Suppressor macrophage treated with lipopolysaccharide for 4 hours (primary cell): ENCODE results near the gene OR4E2.
"Not testable (repeated sequence)": the region's sequence is repeated elsewhere in the genome, so short reads cannot be mapped to it uniquely, and the experiment has no call there.

Experiments used
- DNase-seq: peaks from one replicate; pipeline ENCODE4 v3.0.0-alpha.2; 2020

The OR4E2 gene, protein sequence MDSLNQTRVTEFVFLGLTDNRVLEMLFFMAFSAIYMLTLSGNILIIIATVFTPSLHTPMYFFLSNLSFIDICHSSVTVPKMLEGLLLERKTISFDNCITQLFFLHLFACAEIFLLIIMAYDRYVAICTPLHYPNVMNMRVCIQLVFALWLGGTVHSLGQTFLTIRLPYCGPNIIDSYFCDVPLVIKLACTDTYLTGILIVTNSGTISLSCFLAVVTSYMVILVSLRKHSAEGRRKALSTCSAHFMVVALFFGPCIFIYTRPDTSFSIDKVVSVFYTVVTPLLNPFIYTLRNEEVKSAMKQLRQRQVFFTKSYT

DNA sequence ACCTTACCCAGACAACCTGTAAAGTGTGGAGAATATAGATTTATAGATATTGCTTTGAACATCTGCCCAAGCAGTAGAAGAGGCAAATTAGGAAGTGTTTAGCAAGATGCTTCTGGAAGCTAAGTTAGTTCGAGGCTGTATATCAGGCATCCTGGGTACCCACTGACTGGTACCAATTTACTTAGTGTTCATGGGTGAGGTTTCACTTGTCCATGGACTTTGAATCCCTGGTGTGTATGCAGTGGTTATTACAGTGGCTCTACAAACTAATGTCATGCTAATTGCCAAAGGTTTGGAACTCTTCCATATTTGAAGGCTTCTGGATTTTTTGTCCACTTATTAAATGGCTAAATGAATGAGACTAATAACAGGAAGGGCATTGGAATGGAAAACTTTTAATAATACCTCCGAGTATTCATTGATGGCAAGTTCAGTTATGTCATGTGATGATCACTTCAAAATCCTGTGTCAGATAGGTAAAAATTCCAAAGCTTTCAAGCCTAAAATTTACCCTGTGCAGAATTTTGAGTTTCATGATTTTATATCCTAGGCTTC, at the start of gene OR4E2:
TSS of gene OR4E2 (plus strand) at position 505 of the 555 bp plus-strand sequence. CDS start 11,248 bp downstream, outside the sequence.
- no peak for DNase-seq

DNA sequence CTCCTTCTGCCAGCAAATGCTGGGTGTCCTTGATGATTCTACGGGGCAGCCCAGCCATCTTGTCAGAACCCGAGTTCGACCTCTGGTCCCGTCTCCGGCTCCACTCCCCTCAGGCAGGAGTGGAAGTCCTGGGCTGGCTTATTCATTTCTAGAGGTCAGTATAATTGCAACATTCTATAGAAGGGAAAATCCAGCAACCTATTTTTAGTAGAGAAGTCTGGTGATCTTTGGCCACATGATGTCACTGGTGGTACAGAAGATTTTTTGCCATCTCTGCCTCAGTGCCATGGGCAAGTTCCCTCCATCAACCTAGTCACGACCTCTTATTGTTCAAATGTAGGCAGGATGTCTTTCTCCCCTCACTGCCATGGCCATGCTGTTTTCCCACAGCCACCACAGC, 41.3 kb upstream of the OR4E2 start:
- peak; percentile 19 for DNase-seq

DNA sequence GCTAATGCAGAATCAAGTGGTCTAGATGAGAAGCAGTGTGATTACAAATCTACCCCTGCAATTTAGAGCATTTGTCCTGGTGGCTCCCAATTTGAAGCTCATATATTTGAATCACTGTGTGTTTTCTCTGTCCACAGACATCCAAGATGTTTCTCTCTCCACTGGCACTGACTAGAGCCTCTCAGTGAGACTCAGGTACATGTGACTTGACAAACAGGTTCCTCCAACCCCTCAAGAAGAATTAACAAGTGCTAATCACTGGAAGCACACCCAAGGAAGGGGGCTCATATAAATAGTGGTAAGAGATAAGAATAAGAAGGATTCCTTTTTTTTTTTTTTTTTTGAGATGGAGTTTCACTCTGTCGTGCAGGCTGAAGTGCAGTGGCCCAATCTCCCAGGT, 39.4 kb upstream of the OR4E2 start:
- DNase-seq = no peak

DNA sequence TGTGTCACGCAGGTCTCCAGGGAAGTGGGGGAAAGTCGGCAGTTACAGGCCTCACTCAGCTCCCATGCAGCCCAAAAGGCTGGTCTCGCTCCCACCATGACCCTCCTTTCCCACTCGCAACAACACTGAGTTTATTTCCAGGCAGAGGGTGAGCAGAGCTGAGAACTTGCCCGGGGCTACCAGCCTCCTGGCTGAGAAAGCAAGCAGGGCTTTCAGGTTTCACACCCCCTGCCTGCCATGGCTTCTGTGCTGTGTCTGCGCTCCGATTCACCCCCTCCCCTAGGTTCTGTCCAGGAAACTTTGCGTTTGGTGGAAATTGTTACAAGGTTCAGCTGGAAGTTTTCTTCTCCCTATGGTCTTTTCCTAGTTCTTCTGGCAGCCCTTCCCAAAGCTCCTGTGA, 36.0 kb upstream of the OR4E2 start:
- DNase-seq = no peak

DNA sequence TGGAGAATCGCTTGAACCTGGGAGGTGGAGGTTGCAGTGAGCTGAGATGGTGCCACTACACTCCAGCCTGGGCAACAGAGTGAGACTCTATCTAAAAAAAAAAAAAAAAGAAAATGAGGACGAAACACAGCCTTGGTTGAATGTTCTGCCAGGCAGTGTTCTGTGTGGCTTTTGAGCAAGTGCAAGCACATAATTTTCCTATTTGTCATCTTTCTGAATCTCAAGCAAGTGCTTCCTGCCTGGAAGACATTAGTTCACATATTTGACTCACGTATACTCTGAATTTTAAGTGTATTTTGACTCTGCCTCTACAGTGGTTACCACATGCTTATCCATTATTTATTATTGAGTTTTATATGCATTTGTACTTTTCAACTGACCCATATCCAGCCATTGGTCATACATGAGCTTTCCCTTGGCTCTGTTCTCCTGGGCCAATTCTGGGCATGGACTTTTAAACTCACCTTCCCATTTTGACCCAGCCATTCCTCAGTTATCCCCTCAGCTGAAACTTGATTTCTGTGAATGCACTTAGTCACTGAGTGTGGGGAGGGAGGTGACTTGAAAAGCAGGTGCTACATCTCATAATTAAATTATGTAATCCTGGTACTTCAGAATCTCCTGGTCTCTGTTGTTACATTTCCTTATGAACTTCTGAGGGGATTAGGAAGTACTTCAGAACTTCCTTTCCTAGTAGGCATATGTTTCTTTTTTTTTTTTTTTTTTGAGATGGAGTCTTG, 27.0 kb upstream of the OR4E2 start:
- no peak for DNase-seq

DNA sequence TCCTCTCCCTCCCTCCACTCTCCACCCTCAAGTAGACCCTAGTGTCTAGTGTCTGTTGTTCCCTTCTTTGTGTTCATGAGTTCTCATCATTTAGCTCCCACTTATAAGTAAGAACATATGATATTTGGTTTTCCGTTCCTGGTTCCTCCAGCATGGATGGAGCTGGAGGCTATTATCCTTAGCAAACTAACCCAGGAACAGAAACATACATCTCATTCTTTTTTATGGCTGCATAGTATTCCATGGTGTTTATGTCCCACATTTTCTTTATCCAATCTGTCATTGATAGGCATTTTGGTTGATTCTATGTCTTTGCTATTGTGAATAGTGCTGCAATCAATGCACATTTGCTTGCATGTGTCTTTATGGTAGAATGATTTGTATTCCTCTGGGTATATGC, 23.1 kb upstream of the OR4E2 start:
- not testable (repeated sequence) for DNase-seq

DNA sequence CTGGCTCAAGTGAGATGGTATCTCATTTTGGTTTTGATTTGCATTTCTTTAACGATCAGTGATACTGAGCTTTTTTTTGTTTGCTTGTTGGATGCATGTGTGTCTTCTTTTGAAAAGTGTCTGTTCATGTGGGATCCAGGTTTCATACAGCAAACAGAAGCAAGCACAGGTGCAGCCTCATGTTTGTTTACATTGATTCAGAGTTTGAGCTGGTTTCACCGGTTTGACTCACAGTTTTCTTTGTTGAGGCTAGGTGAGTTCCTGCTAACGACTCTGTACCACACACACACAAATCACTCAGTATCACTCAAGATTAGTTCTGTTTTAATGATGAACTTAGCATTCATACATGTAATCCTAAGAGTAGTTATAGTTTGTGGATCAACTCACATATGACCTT, 22.6 kb upstream of the OR4E2 start:
- no peak for DNase-seq

DNA sequence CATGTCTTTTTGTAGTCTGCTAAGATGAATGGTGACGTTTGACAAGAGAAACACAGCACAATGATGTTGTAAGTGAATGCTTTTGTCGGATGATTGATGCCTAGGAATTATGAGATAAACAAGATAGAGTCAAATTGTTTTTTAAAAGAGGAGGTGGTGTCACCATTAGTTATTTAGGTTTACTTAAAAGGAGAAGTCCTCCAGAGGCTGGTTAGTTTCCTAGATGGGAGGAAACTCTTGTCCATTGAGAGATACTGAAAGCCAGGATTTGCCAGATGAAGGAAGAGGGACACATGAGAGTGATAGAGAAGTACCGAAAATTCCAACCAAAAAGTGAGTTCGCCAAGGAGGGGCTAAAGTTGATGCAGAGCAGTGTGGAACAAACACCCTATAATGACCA, 18.8 kb upstream of the OR4E2 start, which contains the start of gene OR10G2:
TSS of gene OR10G2 (minus strand) at position 101 of the 400 bp plus-strand sequence. CDS start at position 3, 98 bp downstream.
- DNase-seq = no peak

DNA sequence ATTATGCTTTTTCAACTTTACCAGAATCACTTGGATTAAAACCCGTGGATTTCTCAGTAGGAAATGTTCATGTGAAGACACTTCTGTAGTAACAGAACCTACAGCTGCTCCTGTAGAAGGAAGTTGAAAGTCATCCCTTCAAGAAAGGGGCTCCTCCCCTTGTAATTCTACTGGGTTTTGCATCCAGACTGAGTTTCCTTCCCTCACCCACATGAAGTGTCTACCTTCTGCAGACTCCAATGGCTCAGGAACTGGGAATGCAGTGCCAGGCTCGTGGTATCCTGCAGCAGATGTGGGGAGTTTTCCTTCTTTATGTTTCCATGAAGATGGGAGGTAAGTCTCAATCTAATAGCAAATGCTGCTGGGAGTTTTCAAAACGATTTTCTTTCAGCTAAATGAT, 11.0 kb upstream of the OR4E2 start:
- DNase-seq = no peak

DNA sequence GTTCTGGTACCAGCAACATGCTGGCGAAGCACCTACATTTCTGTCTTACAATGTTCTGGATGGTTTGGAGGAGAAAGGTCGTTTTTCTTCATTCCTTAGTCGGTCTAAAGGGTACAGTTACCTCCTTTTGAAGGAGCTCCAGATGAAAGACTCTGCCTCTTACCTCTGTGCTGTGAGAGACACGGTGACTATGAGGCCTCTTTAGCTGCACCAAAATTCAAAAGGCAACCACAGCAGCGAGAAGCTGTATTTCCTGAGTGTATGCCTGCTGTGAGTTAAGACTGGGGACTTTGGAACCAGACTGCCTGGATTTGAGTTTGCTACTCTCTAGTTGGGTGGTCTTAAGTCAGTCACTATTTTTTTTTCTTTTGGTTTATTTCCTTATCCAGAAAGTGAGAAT, 10.2 kb upstream of the OR4E2 start:
- no peak for DNase-seq

DNA sequence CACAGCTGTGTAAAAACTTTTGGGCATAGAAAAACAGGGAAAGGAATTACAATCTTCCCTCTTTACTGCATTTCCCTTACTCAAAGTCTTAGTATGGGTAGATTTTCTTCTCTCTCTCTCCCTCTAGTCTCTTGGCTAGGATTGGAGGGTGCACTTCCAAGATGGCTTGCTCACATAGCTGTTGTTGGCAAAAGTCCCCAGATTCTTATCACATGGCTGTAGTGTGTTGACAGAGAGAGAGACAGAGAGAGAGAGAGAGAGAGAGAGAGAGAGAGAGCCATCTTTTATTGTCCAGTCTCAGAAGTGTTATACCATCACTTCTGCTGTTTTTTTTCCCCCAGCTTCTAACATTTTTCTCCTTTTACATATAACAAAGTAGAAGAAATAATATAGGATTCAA, 6.3 kb upstream of the OR4E2 start:
- no peak for DNase-seq

DNA sequence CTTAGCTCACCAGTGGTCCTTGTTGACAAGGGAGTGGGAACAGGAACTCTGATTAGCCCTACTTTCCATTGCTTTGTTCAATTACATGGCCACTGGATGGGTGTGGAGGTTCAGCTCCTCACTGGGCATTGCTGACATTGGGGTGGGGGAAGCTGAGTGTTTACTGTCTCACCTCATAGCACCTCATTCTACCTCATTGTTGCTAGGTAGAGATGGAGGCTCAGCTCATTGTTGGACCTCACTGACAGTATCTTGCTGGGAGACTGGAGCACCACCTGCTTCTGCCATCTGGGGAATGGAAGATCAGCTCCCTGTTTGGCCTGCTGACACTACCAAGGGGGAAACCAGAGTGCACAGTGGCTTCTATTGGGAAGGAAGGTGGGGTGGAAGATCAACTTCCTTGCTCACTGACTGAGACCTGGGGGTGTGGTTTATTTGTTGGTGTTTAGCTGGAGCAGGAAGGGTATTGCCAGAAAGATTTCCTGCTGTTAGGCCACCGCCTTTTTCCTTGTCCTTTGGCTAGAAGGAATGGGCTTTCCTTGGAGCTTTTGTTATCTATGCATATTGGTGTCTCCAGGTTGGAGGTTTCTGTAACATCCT, 1.3 kb upstream of the OR4E2 start:
- DNase-seq = no peak

DNA sequence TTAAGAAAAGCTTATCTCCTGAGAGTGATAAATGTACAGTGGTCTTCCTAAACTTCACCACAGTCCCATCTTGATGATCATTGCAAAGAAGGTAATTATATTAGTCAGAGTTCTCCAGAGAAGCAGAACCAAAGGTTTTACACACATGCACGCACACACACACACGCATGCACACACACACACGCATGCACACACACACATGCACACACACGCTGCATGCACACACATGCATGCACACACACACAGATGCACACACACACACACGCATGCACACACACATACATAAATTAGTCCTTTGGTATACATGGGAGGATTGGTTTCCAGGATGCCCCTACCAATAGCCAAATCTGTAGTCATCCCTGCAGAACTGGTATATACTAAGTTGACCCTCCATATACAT, 580 bp downstream of the OR4E2 start:
- no peak for DNase-seq

DNA sequence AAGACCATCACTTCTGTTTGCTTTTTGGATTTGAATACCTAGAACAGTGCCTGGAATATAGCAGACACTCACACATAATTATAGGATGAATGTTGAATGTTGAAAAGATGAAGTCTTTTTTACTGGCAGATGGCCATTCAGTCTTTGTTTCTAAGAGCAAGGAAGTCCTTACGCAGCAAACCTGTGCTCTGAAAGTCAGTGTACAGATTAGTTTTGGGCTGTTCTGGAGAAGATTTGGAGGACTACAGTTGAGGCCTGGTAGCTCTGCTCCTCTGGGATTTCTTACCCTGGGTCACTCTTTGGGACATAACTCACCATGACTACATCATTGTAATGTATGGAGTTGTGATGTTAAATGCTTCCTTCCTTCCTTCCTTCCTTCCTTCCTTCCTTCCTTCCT, 3.3 kb downstream of the OR4E2 start:
- no peak for DNase-seq

DNA sequence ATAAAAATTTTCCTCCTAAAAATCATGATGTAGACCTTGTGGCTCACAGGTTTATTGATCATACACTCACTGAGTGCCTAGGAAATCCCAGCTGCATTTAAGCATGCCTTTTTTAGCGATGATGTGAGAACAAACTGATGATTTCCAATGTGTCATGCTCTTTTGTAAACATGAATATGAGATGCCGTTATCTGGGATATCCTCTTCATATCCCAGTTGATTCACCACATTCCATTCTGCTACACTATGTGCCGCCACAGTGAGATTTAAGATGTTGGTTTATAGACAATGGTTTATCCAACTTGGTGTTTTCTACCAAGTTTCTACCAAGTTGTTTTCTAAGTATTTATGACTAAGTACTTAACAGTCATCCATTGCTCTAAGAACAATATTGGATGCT, 14.7 kb downstream of the OR4E2 start:
- DNase-seq = no peak

DNA sequence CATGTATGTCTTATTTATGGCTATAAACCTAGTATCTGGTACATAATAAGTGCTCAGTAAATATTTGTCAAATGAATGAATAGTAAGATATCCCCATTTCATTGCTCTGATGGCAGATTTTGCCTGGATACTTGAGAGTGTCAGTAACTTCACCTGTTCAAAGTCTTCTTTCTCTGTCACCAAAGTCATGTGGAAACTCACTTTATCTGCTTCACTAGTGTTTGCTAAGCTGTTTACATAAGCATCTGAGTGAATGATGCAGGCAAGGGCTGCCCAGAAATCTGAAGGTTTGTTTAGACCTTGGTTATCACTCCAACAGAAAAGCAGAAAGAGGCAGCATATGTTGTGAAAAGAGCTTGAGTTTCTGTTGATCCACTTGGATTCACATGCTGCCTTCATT, 15.6 kb downstream of the OR4E2 start:
- no peak for DNase-seq

DNA sequence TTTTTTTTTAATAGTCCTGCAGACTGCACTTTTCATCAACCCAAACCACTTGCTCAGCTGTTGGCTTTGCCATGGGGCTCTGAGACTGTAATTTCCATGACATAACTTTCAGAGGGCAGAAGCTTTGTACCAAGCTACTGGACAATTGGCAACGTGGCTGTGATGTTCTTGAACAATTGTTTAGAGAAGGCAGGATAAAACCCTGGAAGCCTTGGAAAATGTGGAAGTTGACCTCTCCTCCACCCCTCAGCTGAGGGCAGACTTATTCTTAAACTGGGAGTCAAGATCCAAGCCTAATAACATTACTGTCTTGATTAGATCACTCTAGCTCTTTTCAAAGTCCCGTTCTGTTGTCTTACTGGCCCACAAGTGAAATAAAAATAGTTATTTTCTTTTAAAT, 17.7 kb downstream of the OR4E2 start:
- no peak for DNase-seq

DNA sequence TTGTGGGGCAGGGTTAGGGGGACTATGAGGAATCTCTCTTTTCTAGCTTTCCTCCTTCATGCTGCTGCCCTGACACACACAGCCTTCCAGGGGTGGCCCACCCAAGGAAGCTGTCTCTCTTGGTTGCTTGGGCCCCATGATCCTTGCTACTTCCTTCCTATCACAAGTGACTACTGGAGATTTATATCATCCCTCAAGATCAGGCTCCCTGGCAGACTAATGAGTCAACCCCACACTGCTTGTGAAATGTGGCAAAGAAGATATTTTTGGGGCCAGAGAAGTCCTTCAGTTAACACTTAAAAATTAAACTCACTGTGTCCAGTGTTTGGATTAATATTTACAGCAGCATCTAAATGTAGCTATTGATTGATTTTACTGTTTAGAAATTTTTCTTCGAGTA, 18.5 kb downstream of the OR4E2 start:
- DNase-seq = no peak

DNA sequence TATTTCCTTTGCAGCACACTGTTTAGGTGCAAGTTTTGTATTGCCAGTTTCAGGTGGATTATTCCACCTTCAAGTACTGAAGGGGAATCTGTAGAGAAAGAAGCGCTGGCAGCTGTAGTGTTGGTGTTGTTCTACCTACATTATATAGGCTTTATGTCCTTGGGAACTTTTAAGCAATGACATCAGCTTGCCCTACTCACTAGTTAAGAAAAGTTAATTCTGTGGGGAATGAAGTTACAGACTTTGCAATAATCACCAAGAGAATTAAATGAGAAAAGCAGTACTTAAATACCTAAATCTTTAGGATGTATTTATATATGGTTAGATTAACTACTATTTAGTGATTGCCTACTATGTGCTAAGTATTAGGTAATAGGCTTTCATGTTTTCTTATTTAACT, 20.1 kb downstream of the OR4E2 start, which contains the start of gene OR4E1:
TSS of gene OR4E1 (minus strand) at position 101 of the 400 bp plus-strand sequence. CDS start 2,883 bp downstream, outside the sequence.
- no peak for DNase-seq

DNA sequence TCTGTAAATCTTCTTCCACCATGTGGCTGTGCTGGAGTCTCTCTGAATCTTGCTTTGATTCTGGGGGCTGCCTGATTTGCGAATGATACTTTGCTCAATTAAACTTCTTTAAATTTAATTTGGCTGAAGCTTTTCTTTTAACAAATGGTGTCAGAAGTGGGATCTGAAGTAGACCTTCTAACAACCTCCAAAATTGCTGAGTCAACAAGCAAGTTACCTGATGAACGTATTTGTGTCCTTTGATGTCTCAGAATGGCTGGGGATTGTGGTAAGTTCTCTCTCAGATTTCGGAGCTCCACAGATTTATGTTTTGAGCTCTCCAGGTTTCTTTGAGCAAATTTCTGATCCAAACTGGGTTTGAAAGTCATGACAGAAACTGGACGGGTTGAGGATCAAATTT, 21.9 kb downstream of the OR4E2 start:
- DNase-seq = no peak

DNA sequence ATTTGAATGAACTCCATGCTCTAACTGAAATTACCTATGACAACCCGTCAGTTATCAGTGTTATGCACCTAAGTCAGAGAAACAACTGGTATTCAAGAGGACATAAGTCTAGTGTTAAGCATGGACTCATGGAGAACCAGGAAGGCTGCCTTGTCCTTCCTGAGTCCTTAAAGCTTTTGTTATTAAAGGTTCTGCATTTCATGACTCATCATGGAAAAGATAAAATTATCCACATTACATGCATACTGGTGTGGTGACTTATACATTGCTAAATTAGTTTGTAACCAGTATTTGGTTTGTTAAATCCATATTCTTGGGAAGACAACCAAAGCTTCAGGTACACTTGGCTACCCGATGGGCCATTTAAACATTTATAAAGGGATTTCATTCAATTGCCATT, 26.4 kb downstream of the OR4E2 start:
- DNase-seq = no peak

DNA sequence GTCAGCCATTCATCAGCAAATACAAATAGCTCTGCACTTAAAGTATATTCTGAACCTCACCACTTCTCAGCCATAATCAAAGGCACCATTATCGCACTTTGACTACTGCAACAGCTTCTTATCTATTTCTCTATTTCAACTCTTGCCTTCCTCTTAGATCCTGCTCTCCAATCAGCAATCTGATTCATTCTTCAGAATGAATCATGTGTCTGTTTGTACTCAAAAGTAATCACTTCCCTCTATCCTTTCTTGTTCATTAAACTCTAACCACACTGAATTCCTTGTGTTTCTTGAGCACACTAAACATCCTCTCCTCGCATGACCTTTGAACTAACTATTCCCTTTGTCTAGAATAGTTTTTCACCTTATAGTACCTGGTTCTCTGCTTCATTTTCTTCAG, 32.8 kb downstream of the OR4E2 start:
- no peak for DNase-seq

DNA sequence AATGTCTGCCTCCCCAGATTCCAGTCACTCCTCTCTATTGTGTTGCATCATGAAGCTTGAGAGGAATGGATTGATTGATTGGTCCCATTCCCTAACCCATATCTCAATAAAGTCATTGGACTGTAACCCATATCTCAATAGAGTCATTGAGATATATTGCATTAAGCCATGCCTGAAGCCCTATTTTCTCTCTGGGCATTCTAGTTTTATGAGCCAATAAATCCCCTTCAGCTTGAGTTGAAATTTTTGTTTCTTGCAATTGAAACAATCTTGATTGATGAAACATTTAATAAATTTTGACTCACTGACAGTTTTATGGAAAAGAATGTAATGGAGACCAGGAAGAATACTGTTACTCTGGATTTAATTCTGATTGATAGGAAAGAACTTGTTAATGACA, 40.8 kb downstream of the OR4E2 start:
- DNase-seq = no peak

DNA sequence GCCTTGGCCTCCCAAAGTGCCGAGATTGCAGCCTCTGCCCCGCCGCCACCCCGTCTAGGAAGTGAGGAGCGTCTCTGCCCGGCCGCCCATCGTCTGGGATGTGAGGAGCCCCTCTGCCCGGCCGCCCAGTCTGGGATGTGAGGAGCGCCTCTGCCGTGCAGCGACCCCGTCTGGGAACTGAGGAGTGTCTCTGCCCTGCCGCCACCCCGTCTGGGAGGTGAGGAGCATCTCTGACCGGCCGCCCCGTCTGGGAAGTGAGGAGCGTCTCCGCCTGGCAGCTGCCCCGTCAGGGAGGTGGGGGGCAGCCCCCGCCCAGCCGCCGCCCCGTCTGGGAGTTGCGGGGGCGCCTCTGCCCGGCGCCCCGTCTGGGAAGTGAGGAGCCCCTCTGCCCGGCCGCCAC, 44.0 kb downstream of the OR4E2 start:
- not testable (repeated sequence) for DNase-seq
